HG03469 (cell line): ENCODE results near the gene COG2.
"Not testable (repeated sequence)": the region's sequence is repeated elsewhere in the genome, so short reads cannot be mapped to it uniquely, and the experiment has no call there.

Source experiments
- ATAC-seq: cut with Tn5 transposase; IDR thresholded peaks from one replicate; pipeline ENCODE4 v1.9.1; 2021; ENCODE audit warnings: mild to moderate bottlenecking, moderate library complexity, moderate number of reproducible peaks; ENCODE audit not compliant: unreplicated experiment

The COG2 gene

DNA sequence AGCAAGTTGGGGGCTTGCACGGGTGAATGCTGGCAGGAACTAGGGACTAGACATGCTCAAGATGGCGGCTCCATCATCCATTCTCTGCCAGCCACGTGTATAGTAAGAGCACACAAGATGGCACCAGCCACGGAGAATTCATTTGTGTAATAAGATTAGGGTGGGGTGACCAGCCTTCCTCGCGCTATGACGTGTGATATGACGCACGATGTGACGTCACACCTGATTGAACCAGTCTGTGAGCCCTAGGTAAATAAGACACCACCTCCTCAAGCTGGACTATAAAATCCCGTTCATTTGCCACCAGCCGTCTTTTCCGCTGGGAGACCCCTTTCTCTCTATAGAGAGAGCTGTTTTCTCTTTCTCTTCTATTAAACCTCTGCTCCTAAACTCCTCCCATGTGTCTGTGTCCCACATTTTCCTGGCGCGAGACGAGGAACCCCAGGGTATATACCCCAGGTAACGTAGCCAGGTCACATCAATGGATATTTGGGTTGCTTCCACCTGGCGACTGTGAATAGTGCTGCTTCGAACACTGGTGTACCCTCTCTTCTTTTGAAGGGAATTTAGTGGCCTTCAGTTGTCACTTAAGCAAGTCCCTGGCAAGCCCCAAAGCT is 18.1 kb upstream of the COG2 start:
- ATAC-seq: no peak

DNA sequence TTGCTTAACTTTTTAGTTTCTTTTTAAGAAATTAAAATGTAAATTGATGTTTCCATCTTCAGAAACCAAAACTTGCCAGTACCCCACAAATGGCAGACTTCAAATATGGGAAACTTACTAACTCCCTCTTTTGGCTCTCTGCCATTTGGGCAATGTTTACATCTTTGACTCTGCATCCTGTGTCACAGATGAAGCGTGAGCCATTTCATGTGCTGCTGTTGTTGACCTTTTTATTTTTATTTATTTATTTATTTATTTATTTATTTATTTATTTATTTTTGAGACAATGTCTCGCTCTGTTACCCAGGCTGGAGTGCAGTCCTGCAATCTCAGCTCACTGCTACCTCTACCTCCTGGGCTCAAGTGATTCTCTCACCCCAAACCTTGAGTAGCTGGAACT is 16.0 kb upstream of the COG2 start:
- ATAC-seq: no peak

DNA sequence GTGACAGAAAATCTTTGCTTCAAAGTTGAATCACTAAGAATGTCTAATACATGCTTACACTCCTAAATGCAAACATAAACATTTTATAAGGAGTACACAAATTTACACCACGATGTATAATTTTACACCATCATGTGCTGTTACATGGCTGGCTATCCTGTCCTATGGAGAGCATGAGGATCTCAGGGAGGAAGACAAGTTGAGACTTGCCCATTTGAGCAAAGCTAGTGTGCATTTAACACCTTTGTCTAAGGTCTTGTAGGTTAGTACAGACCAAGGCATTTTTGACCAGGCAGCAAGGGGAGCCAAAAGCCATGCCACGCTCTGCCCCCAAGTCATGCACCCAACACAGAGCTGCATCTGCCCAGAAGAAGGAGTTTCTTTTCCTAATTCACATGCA is 14.5 kb upstream of the COG2 start:
- ATAC-seq: no peak

DNA sequence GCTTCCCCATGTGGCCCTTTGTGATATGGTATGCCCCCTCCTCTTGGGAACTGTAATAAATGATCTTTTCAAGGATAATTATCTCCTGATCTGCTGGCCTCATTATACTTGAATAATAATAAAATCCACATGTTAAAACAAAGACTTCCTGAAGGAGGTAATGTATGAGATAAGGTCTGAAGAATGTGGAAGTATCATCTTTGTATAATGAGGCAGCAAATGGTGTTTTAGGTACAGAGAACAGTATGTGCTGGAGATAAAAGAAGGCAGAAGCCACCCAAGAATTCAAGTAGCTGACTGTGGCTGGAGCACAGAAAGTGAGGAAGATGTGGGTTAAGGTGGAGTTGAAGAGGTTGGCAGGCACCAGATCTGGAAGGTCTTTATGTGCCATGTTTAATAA is 12.8 kb upstream of the COG2 start:
- ATAC-seq: no peak

DNA sequence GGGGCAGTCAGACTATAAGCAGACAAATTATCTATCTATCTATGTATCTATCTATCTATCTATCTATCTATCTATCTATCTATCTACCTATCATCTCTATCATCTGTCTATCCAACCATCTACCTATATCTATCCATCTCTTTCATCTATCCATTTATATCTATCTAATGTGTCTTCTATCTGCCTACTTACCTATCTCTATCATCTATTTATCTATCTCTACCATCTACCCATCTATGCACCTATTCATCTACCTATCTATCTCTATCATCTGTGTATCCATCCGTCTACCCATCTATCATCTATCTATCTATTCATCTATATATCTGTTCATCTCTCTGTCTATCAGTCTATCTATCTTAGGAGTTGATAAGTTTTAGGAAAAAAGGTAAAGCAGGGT is 10.8 kb upstream of the COG2 start:
- no peak for ATAC-seq

DNA sequence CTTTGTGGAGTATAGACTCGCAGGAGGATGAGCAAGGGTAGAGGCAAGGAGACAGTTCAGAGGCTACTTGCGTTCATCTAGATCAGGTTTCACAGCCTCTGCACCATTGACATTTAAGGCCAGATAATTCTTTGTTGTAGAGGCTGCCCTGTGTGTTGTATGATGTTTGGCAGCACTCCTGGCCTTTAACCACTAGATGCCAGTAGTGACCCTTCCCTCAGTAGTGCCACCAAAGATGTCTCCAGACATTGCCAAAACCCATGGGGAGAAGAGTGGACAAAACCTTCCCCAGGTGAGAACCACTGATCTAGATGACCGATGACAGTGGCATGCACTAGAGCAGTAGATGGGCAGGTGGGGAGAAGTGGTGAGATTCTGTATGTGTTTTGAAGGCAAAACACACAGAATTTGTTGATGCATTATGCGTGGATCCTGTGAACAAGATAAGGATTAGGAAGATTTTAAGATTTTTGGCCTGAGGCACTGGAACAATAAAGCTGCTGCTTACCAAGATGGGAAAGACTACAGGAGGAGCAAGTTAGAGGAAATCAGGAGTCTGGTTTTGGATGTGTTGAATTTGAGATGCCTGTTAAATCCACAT is 9.9 kb upstream of the COG2 start:
- no peak for ATAC-seq

DNA sequence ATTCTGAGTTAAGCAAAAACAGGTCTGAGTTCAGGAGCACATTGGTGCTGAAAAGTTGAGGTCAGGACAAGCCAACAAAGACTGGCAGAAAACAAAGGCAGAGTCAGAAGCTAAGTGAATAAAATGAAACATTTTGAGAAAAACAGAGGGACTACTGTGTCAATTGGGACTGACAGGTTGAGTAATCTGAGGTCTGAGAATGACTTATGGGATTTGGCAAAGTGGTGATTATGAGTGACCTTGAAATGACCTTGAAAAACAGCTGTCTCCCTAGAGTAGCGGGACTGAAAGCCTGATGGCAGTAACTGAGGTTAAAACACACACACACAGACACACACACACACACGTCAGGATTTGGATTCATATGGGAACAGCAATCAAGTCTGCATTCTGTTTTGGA is 8.8 kb upstream of the COG2 start:
- ATAC-seq: no peak

DNA sequence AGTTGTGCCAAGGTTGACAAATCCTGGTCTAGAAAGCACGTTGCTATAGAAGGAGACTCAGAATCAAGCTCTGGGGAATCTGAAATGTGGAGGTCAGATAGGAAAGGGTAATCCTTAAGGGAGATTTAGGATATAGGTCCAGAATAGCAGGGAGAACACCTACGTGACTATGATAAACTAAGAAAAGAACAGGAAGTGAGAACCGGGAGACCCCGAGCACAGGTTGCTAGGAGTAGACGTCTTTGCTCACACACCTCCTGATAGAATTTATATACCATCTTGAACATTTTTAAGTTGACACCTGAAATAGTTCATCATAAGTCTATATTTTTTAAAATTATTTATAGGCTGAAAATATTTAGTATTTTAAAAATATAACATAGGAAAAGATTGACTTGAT is 7.9 kb upstream of the COG2 start:
- no peak for ATAC-seq

DNA sequence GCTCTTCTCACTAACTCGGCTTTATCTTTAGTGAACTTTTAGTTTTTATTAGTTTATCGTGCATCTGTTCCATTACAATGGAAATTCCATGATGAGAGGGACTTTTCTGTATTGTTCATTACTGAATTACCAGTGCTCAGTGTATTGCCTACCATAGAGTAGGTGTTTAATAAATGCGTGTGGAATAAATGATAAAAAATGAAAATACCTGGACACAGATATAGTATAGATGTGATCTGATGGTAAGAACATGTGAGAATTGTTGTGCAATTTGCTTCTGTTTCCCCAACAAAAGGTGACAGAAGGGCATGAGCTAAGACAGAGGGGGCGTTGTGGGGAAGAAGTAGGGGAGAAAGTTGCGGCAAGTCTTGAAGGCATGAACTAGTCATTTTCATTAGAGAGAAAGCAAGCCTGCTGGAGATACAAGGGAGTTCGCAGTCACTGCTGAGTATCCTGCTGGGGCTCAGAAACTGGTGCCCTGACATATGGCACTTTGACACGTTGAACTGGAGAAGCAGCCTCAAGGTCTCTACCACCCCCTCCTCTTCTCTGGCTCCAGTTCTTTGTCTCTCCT is 5.6 kb upstream of the COG2 start:
- no peak for ATAC-seq

DNA sequence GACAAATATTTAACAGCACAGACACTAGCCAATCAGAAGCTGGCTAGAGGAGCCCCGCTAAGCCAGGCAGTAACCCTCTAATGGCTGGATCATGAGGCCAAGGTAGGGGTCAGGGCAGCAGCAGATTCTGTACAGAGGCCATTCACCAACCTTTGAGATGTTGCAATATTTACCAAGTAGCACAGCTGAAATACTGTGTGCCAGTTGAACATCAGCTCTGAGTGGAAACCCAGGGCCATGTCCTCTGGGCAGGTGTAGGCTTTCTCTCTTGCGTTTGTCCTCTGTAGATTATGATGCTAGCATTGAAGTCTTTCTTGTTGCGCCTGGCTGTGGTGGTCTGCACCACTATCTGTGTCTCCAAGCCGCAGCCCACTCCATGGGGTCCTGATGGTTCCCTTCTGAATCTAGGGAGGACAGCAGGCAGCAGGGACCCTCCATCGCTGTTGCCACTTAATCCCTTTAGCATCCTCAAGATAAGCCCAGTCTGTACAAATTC is 2.5 kb upstream of the COG2 start:
- no peak for ATAC-seq

DNA sequence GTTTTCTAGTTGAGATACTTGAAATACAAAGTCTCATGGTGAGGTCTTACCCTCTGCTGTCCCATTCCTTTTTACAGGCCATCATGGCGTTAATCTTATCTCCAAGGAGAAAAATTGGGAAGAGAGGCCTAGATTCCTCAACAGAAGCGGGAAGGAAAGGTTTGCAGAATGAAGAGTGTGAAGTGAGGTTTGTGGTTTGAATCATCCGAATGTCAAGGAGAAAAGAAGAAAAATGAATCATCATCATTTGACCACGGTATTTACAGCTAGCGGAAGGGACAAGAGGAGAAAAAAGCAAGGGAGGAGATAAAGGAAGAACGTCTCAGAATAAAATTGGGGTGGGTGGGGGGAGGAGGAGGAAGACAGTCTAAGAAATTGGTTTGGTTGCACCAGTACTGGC is 935 bp upstream of the COG2 start:
- no peak for ATAC-seq

DNA sequence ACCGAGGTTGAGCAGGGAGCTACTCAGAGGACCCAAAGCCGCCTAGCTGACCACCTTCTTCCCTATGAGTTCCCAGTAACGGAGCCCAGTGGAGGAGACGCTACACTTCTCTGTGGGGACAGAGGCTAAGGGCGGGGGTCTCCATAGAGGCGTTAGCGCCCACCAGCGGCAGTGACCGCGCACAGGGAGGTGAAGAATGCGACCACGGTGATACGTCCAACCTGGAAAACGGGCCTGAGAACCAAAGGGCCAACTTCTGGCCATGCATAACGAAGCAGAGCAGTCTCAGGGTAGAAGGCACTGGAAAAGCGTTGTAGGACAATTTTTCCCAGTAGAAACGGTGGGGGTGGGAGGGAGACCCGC is 400 bp upstream of the COG2 start:
- ATAC-seq: no peak

DNA sequence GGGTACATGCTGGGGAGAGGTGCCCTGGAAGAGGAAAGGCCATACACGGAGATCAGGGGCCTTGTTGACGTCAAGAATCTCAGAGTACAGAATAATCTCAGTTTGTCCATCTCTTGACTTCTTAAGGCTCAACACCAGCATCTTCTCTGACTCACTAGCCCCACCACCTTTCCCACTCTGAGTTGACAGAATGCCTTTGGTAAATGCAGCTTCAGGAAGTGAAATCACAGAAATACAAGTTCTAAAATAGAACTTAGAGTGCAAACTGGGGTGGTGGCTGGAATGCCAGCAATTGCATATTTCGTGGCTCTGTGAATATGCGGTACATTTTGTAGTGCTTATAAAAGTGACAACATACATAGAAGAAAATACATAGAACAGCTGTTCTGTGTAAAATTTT is 1.6 kb downstream of the COG2 start:
- no peak for ATAC-seq

DNA sequence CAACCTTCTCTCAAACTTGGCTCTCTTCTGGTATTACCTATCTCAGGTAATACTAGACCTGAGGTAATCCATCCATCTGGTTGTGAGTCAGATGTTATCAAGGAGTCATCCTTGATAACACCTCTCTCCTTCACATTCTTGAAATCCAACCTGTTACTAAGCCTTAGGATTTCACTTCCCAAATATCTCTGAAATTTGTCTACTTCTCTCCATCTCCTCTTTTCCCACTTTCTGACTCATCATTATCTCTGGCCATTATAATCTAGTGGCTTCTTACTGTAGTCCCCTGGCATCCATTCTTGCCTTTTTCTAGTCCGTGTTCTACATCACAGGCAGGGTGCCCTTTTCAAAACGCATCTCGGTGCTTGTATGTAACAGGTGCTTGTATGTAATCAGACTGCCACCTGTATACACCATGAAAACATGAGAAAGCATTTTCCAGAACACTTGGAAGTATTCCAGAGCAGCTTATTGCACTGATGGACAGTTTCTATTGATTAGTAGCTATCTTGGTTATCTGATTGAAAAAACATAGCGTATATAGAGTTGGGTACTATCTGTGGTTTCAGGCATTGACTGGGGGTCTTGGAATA is 4.5 kb downstream of the COG2 start:
- no peak for ATAC-seq

DNA sequence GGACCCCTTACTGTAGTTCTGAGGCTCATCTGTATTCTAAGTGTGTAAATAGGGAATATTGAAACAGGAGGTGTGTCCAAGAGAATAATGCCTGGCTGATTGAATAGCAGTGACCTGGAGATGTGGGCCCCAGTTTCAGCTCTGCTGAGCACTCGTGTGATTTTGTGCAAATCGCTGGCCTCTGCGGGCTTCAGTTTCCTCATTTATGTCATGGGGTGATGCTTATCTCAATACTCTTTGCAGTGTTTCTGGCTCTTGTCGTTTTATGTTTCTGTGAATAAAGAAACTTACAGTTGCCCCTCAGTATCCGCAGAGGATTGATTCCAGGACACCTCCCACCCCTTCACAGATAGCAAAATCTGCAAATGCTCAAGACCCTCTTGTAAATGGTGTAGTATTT is 5.0 kb downstream of the COG2 start:
- ATAC-seq: no peak

DNA sequence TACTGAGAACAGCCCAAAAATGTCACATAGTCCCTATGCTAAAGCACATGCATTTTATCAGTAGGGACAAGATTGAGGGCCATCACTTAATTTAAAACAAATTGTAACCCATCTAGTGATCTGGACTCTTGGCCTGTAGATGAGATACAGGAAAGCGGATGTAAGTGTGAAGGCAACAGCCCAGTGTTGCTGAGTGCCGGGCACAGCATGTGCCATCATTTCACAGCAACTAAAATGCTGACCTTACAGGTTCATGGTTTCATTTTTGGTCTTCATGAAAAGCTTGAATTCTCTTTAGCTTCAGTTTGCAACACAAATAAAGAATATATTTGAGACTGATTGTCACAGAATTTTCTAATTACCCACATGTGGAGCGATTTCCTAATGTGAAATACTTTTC is 5.8 kb downstream of the COG2 start:
- no peak for ATAC-seq

DNA sequence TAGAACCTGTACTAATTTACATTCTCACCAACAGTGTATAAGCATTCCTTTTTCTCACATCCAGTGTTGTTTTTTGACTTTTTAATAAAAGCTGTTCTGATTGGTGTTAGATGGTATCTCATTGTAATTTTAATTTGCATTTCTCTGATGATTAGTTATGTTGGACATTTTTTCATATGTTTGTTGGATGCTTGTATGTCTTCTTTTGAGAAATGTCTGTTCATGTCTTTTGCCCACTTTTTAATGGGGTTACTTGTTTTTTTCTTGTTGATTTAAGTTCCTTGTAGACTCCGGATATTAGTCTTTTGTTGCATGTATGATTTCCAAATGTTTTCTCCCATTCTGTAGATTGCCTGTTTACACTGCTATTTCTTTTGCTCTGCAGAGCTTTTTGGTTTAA is 8.0 kb downstream of the COG2 start:
- no peak for ATAC-seq

DNA sequence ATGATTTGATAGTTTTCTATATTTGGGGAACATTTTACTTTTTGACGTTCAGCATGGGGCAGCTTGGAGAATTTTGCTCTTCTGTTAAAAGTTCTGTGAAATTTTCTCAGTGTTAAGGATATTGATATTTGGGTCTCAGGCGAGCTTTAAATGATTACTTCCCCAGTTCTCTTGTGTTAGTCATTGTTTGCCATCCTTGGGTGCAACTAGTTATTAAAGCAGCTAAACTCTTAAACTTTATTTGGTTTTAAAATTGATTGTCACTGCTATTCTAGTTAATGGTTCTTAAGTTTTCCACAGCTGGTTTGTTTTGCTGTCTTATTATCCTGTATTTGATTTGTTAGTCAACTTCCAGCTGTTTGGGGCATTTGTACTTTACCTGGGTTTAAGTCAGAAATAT is 9.0 kb downstream of the COG2 start:
- ATAC-seq: no peak

DNA sequence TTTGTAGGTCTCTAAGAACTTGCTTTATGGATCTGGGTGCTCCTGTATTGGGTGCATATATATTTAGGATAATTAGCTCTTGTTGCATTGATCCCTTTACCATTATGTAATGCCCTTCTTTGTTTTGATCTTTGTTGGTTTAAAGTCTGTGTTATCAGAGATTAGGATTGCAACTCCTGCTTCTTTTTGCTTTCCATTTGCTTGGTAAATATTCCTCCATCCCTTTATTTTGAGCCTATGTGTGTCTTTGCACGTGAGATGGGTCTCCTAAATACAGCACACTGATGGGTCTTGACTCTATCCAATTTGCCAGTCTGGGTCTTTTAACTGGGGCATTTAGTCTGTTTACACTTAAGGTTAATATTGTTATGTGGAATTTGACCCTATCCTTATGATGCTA is 14.4 kb downstream of the COG2 start:
- ATAC-seq: not testable (repeated sequence)

DNA sequence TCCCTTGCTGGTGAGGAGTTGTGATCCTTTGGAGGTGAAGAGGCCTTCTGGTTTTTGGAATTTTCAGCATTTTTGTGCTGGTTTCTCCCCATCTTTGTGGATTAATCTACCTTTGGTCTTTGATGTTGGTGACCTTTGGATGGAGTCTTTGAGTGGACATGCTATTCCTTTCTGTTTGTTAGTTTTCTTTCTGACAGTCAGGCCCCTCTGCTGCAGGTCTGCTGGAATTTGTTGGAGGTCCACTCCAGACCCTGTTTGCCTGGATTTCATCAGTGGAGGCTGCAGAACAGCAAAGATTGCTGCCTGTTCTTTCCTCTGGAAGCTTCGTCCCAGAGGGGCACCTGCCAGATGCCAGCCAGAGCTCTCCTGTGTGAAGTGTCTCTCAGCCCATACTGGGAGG is 15.8 kb downstream of the COG2 start:
- ATAC-seq: not testable (repeated sequence)

DNA sequence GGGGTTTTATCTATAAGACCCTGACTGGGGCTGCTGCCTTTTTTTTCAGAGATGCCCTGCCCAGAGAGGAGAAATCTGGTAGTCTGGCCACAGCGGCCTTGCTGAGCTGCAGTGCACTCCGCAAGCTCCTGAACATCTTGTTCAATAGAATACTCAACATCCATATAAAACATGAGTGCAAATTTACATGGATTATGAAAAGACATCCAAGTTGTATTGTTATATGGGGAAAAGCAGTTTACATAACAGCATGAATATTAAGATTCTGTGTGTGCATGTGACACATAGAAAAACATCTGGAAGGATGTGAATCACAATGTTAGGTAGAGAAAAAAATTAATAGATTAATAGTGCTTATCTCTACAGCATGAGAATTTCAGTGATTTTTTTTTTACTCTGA is 16.4 kb downstream of the COG2 start:
- no peak for ATAC-seq

DNA sequence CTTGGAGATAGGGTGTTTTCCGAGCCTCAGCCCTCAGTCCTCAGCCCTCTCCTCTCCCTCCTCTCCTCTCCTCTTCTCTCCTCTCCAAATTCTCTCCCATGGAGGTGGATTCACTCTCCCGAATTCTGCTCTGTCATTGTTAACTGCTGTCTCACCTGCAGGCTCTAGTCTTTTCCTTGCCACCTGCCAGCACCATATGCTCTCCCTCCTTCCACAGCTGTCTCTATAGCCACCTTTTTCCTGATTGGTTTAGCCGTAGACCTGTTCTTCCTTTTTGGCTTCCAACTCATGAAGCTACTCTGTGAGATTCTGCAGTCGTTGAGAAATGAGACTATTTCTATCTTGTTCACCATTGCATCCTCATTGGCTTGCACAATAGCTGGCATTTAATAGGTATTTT is 19.7 kb downstream of the COG2 start:
- no peak for ATAC-seq
